Measurements from ENCODE around the gene ILK.

Gene ILK

GRCh38 chr11:6601041-6601461, 2.5 kb upstream of the ILK start:
- ChIA-PET POLR2A (no interaction called here), CTCF (no interaction called here)
- no peak for DNase-seq (ENCODE audit: extremely low spot score)
- no peak for TF ChIP-seq CTCF (IDR thresholded peaks at IDR 0.05; ENCODE audit: control extremely low read depth, extremely low read depth, low read depth, missing control alignments)

GRCh38 chr11:6602096-6602940, 1.3 kb upstream of the ILK start:
- CTCF ChIA-PET: interaction anchor here (0.9 to 3.0 kb wide), 4 partner anchors 16 to 223 kb away, joined by 3 to 14 read pairs (median 4); partner anchors contain the start of gene TPP1
- no peak for TF ChIP-seq CTCF (IDR thresholded peaks at IDR 0.05; ENCODE audit: control extremely low read depth, extremely low read depth, low read depth, missing control alignments)
- POLR2A ChIA-PET: interaction anchor here (0.6 kb wide), 1 partner anchor 18 kb away, joined by 4 read pairs; no protein-coding TSS in a partner anchor
- no peak for DNase-seq (ENCODE audit: extremely low spot score)

GRCh38 chr11:6604081-6604626, 580 bp downstream of the ILK start:
- ChIA-PET POLR2A (interaction anchor here (1.2 to 2.0 kb wide), 2 partner anchors 9 to 14 kb away, joined by 5 to 10 read pairs; partner anchors contain the start of genes TAF10 and TPP1), CTCF (interaction anchor here (1.0 to 3.8 kb wide), 9 partner anchors 9 to 151 kb away, joined by 3 to 22 read pairs (median 5); partner anchors contain the start of genes MRPL17 and TPP1)
- TF ChIP-seq CTCF (IDR thresholded peaks at IDR 0.05; ENCODE audit: control extremely low read depth, extremely low read depth, low read depth, missing control alignments): peak; percentile 56
- peak; percentile 71 for DNase-seq (ENCODE audit: extremely low spot score)

- TF ChIP-seq CTCF (IDR thresholded peaks at IDR 0.05; ENCODE audit: control extremely low read depth, extremely low read depth, low read depth, missing control alignments): no peak
- ChIA-PET POLR2A (interaction anchor here (1.2 to 2.0 kb wide), 2 partner anchors 8 to 14 kb away, joined by 5 to 10 read pairs; partner anchors contain the start of genes TAF10 and TPP1), CTCF (interaction anchor here (1.0 to 3.8 kb wide), 10 partner anchors 10 to 151 kb away, joined by 3 to 22 read pairs (median 5); partner anchors contain the start of genes MRPL17 and TPP1)
- DNase-seq (ENCODE audit: extremely low spot score): no peak
These were observed 1.2 kb downstream of the ILK start for GRCh38 chr11:6604790-6605189.

GRCh38 chr11:6606471-6607189, 3.1 kb downstream of the ILK start:
- no peak for TF ChIP-seq CTCF (IDR thresholded peaks at IDR 0.05; ENCODE audit: control extremely low read depth, extremely low read depth, low read depth, missing control alignments)
- ChIA-PET POLR2A (interaction anchor here (1.4 kb wide), 1 partner anchor 77 kb away, joined by 4 read pairs; the partner anchor contains the start of gene MRPL17), CTCF (interaction anchor here (0.9 to 3.8 kb wide), 4 partner anchors 12 to 89 kb away, joined by 3 to 22 read pairs (median 12); partner anchors contain the start of genes MRPL17 and TPP1)
- peak; percentile 83 for DNase-seq (ENCODE audit: extremely low spot score)
